ENCODE data around the gene CDH13. TPM values are rescaled to one million over a fixed set of nuclear protein-coding genes. Genes with fewer than 3 reads are reported as not detected.

The CDH13 gene
- total and polyA plus RNA-seq, 2 donors (not counting 1 experiment from before 2014, with no cell fraction given), result 27.6 to 96.7 TPM

DNA sequence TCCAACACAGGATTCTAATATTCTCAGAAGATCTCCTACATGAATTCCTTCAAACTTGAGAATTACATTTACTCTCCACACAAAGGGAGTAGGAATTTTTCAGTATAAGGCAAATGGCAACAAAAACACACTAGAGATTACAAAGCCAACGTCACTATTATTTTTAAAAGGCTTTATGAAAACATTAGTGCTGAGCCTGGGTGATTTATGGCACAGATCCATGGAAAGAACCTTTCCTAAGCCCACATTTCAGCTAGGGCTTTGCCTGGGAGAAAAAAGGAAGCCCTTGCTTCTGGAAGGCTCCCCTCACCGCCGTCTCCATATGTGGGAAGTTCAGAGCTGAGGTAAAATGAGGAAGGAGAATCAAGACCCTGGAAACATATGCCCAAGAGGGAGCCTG, 681.6 kb downstream of the CDH13 start:
- Histone ChIP-seq H3K27me3 (ENCODE audit: control insufficient read depth, insufficient read depth, low read length) (no peaks in the 10 kb centered on the region), H3K9ac (ENCODE audit: insufficient read depth, low read length) (no peak overlapping the region), H3K4me1 (ENCODE audit: control insufficient read depth, extremely low read depth, insufficient read depth, low read length) (peaks cover 3% of the 10 kb centered on the region), H4K20me1 (ENCODE audit: control insufficient read depth, extremely low read depth, insufficient read depth, low read length) (no peaks in the 10 kb centered on the region), H3K9me3 (ENCODE audit: control insufficient read depth, insufficient read depth, low read depth, low read length) (no peaks in the 10 kb centered on the region), H3K4me2 (ENCODE audit: extremely low read depth, insufficient read depth, low read length) (no peak overlapping the region), H2AFZ (ENCODE audit: low read length) (no peak overlapping the region), H3K27ac (ENCODE audit: insufficient read depth, low read length) (no peak overlapping the region), H3K4me3 (replicated peaks in 1 of 4; ENCODE audit: control extremely low read depth in 1 of 4, insufficient read depth in 1 of 4, low read depth in 3 of 4, low read length in 4 of 4) (no peak overlapping the region), H3K36me3 (ENCODE audit: control insufficient read depth, insufficient read depth, low read length) (no peaks in the 10 kb centered on the region), H3K79me2 (ENCODE audit: control insufficient read depth, insufficient read depth, low read length) (no peaks in the 10 kb centered on the region)
- no peak for TF ChIP-seq EZH2 (IDR thresholded peaks at IDR 0.05; ENCODE audit: low read length, missing control alignments)
- TF ChIP-seq, protein P1, sequence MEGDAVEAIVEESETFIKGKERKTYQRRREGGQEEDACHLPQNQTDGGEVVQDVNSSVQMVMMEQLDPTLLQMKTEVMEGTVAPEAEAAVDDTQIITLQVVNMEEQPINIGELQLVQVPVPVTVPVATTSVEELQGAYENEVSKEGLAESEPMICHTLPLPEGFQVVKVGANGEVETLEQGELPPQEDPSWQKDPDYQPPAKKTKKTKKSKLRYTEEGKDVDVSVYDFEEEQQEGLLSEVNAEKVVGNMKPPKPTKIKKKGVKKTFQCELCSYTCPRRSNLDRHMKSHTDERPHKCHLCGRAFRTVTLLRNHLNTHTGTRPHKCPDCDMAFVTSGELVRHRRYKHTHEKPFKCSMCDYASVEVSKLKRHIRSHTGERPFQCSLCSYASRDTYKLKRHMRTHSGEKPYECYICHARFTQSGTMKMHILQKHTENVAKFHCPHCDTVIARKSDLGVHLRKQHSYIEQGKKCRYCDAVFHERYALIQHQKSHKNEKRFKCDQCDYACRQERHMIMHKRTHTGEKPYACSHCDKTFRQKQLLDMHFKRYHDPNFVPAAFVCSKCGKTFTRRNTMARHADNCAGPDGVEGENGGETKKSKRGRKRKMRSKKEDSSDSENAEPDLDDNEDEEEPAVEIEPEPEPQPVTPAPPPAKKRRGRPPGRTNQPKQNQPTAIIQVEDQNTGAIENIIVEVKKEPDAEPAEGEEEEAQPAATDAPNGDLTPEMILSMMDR (conservative IDR thresholded peaks at IDR 0.05 in 1 of 2, IDR thresholded peaks at IDR 0.05 in 1 of 2; ENCODE audit: low read depth in 1 of 2, low read length in 2 of 2), result no peak
- peak in 1 of 2 donors; percentile 8 for DNase-seq (ENCODE audit: low read depth in 2 of 2)

DNA sequence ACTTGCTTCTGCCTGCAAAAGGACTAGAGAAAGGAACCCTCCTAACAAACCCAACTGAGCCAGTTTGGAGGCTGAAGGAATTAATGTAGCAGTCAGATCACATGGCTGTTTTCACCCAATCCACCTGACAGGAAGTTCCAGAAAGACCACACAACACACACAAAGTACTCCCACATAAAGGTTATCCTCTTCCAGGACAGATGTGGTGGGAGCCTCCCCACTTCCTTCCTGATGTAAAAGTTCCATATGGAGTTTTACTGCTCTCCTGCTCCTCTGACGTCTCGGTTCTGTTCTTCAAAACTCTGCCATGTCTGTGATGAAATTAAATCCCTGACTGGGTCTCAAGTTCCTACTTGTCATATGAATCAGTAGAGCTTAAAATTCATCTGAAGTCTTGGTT, 684.0 kb downstream of the CDH13 start:
- no peak overlapping the region for H3K27ac ChIP-seq (ENCODE audit: insufficient read depth, low read length)
- no peaks in the 10 kb centered on the region for H3K27me3 ChIP-seq (ENCODE audit: control insufficient read depth, insufficient read depth, low read length)
- H3K36me3 ChIP-seq (ENCODE audit: control insufficient read depth, insufficient read depth, low read length), result no peaks in the 10 kb centered on the region
- H3K9me3 ChIP-seq (ENCODE audit: control insufficient read depth, insufficient read depth, low read depth, low read length), result no peaks in the 10 kb centered on the region
- H3K4me2 ChIP-seq (ENCODE audit: extremely low read depth, insufficient read depth, low read length), result no peak overlapping the region
- H4K20me1 ChIP-seq (ENCODE audit: control insufficient read depth, extremely low read depth, insufficient read depth, low read length), result no peaks in the 10 kb centered on the region
- no peaks in the 10 kb centered on the region for H3K79me2 ChIP-seq (ENCODE audit: control insufficient read depth, insufficient read depth, low read length)
- H3K4me3 ChIP-seq (replicated peaks in 1 of 4; ENCODE audit: control extremely low read depth in 1 of 4, insufficient read depth in 1 of 4, low read depth in 3 of 4, low read length in 4 of 4), result no peak overlapping the region
- H3K9ac ChIP-seq (ENCODE audit: insufficient read depth, low read length), result no peak overlapping the region
- TF ChIP-seq, protein P1 (conservative IDR thresholded peaks at IDR 0.05 in 1 of 2, IDR thresholded peaks at IDR 0.05 in 1 of 2; ENCODE audit: low read depth in 1 of 2, low read length in 2 of 2), result no peak
- TF ChIP-seq EZH2 (IDR thresholded peaks at IDR 0.05; ENCODE audit: low read length, missing control alignments), result no peak
- no peak for DNase-seq (ENCODE audit: low read depth in 2 of 2)
- H2AFZ ChIP-seq (ENCODE audit: low read length), result no peak overlapping the region
- no peaks in the 10 kb centered on the region for H3K4me1 ChIP-seq (ENCODE audit: control insufficient read depth, extremely low read depth, insufficient read depth, low read length)

DNA sequence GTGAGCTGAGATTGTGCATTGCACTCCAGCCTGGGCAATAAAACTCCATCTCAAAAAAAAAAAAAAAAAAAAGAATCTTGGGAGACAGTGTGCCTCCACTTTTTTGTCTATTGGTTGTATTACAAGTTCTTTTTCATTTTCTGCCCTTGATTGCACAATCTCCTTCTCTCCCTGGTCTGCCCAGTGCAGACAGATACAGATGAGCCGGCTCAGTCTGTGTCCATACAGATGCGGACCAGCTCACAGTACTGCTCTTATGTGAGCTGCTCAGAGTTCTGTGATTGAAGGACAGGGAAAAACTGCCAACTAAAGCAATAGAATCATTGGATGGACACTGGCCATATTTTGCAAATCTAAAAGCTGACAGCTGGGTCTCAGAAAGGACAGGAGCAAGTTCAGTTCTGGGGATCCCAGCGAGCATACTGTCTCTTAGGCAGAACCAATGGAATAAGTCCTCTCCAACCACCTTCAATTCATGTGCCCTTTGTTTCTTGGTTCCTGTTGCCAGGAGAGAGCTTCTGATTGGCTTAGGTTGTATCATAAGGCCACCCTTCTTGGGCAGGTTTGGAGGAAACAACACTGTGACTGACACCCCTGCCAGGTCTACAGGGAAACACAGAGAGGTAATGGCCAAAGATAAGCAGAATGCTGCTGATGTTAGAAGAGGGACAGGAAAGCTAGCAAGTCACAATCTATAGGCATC, 685.4 kb downstream of the CDH13 start:
- no peak for DNase-seq (ENCODE audit: low read depth in 2 of 2)
- no peak overlapping the region for H3K27ac ChIP-seq (ENCODE audit: insufficient read depth, low read length)
- H3K27me3 ChIP-seq (ENCODE audit: control insufficient read depth, insufficient read depth, low read length), result no peaks in the 10 kb centered on the region
- no peak overlapping the region for H2AFZ ChIP-seq (ENCODE audit: low read length)
- H3K4me1 ChIP-seq (ENCODE audit: control insufficient read depth, extremely low read depth, insufficient read depth, low read length), result no peaks in the 10 kb centered on the region
- H3K79me2 ChIP-seq (ENCODE audit: control insufficient read depth, insufficient read depth, low read length), result no peaks in the 10 kb centered on the region
- no peak overlapping the region for H3K4me2 ChIP-seq (ENCODE audit: extremely low read depth, insufficient read depth, low read length)
- no peaks in the 10 kb centered on the region for H4K20me1 ChIP-seq (ENCODE audit: control insufficient read depth, extremely low read depth, insufficient read depth, low read length)
- H3K9me3 ChIP-seq (ENCODE audit: control insufficient read depth, insufficient read depth, low read depth, low read length), result no peaks in the 10 kb centered on the region
- no peaks in the 10 kb centered on the region for H3K36me3 ChIP-seq (ENCODE audit: control insufficient read depth, insufficient read depth, low read length)
- no peak overlapping the region for H3K9ac ChIP-seq (ENCODE audit: insufficient read depth, low read length)
- TF ChIP-seq, protein P1 (conservative IDR thresholded peaks at IDR 0.05 in 1 of 2, IDR thresholded peaks at IDR 0.05 in 1 of 2; ENCODE audit: low read depth in 1 of 2, low read length in 2 of 2), result no peak
- TF ChIP-seq EZH2 (IDR thresholded peaks at IDR 0.05; ENCODE audit: low read length, missing control alignments), result no peak
- no peak overlapping the region for H3K4me3 ChIP-seq (replicated peaks in 1 of 4; ENCODE audit: control extremely low read depth in 1 of 4, insufficient read depth in 1 of 4, low read depth in 3 of 4, low read length in 4 of 4)

All from fibroblast of lung (primary cell).